PC-9 (cell line): ENCODE data around the gene HMOX2.

Experiments
- CTCF ChIP-seq: fragments of 200-600 bp; sonication (generic); conservative IDR thresholded peaks from 2 replicates; pipeline ENCODE4 v1.6.1; 2017; ENCODE audit warnings: mixed run types, antibody characterized with exemption, mild to moderate bottlenecking, moderate library complexity
- EZH2 ChIP-seq: fragments of 200-600 bp; sonication (generic); IDR thresholded peaks from 2 replicates; pipeline ENCODE4 v1.8.0; 2017; ENCODE audit warnings: antibody characterized with exemption, low read depth

DNA sequence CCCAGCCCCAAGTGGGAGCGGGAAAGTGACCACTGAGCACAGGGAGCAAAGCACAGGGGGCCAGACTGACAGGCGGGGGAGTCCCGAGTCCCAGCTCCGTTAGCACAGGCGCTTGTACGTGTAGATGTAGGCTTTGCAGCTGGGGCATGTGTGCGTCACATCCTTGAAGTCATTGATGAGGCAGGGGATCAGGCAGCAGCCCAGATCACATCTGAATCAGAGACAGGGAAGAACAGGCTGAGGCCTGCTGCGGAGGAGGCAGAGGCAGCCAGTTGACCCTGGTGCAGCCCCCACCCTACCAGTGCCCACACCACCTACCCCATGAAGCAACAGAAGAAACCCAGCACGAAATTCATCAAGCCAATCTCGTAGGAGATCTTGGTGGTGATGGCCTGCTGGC is 36.3 kb downstream of the HMOX2 start:
- no peak for TF ChIP-seq CTCF
- no peak for TF ChIP-seq EZH2
